ENCODE measurements around the gene NXPE4. TPM values are rescaled to one million over a fixed set of nuclear protein-coding genes. Genes with fewer than 3 reads are reported as not detected.
"Not testable (repeated sequence)": the region's sequence is repeated elsewhere in the genome, so short reads cannot be mapped to it uniquely, and the experiment has no call there.

Gene NXPE4
- total and polyA plus RNA-seq, 10 donors, result 0.07 to 0.28 (median 0.25) TPM; not detected in 7

DNA sequence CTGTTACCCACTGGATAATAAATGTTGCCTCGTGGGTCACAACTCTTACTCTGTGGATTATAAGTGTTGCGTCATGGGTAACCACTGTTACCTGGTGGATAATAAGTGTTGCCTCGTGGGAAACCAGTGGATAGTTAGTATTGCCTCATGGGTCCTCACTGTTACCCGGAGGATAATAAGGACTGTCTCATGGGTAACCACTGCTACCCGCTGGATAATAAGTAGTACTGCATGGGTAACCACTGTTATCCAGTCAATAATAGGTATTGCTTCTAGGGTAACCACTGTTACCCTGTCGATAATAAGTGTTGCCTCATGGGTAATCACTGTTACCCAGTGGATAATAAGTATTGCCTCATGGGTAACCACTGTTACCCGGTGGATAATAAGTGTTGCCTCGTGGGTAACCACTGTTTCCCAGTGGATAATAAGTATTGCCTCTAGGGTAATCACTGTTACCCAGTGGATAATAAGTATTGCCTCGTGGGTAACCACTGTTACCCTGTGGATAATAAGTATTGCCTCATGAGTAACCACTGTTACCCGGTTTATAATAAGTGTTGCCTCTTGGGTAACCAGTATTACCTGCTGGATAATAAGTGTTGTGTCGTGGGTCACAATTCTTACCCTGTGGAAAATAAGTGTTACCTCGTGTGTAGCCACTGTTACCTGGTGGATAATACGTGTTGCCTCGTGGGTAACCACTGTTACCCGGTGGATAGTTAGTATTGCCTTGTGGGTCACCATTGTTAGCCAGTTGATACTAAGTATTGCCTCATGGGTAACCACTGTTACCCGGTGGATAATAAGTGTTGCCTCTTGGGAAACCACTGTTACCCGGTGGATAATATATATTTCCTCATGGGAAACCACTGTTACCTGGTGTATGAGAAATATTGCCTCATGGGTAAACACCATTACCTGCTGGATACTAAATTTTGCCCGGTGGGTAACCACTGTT lies 15.7 kb upstream of the NXPE4 start:
- no peak for DNase-seq
- H3K4me1 ChIP-seq, result no peaks in the 10 kb centered on the region
- peaks cover 0 to 48% (median 13%) of the 10 kb centered on the region in 8 donors for H3K9me3 ChIP-seq
- H3K27ac ChIP-seq, result no peak overlapping the region
- intact Hi-C loops (cut with DNase I; ENCODE audit: low total_unique reads), result no loop called here
- no peak overlapping the region for H3K4me3 ChIP-seq
- no peaks in the 10 kb centered on the region for H3K36me3 ChIP-seq
- 81 to 94% (median 84%) methylated on average over 18 of the region's 18 CpGs for WGBS, 5 donors
- H3K27me3 ChIP-seq (replicated peaks in 1 of 7), result no peaks in the 10 kb centered on the region
- TF ChIP-seq, protein P1, sequence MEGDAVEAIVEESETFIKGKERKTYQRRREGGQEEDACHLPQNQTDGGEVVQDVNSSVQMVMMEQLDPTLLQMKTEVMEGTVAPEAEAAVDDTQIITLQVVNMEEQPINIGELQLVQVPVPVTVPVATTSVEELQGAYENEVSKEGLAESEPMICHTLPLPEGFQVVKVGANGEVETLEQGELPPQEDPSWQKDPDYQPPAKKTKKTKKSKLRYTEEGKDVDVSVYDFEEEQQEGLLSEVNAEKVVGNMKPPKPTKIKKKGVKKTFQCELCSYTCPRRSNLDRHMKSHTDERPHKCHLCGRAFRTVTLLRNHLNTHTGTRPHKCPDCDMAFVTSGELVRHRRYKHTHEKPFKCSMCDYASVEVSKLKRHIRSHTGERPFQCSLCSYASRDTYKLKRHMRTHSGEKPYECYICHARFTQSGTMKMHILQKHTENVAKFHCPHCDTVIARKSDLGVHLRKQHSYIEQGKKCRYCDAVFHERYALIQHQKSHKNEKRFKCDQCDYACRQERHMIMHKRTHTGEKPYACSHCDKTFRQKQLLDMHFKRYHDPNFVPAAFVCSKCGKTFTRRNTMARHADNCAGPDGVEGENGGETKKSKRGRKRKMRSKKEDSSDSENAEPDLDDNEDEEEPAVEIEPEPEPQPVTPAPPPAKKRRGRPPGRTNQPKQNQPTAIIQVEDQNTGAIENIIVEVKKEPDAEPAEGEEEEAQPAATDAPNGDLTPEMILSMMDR (IDR thresholded peaks at IDR 0.05 in 8 of 11, conservative IDR thresholded peaks at IDR 0.05 in 3 of 11), result peak in 2 of 11 experiments; percentile 10 to 19
- TF ChIP-seq POLR2AphosphoS5 (IDR thresholded peaks at IDR 0.05) (no peak), POLR2A (IDR thresholded peaks at IDR 0.05) (no peak)

DNA sequence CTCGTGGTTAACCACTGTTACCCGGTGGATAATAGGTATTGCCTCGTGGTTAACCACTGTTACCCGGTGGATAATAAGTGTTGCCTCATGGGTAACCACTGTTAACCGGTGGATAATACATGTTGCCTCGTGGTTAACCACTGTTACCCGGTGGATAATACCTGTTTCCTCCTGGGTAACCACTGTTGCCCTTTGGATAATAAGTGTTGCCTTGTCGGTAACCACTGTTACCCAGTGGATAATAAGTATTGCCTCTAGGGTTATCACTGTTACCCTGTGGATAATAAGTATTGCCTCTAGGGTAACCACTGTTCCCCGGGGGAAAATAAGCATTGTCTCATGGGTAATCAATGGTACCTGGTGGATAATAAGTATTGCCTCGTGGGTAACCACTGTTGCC lies 15.0 kb upstream of the NXPE4 start:
- no peaks in the 10 kb centered on the region for H3K27me3 ChIP-seq (replicated peaks in 1 of 7)
- H3K27ac ChIP-seq, result no peak overlapping the region
- TF ChIP-seq, protein P1 (IDR thresholded peaks at IDR 0.05 in 8 of 11, conservative IDR thresholded peaks at IDR 0.05 in 3 of 11), result no peak
- TF ChIP-seq POLR2A (IDR thresholded peaks at IDR 0.05) (no peak), POLR2AphosphoS5 (IDR thresholded peaks at IDR 0.05) (no peak)
- WGBS, 5 donors, result 59 to 80% (median 71%) methylated on average over 10 of the region's 10 CpGs
- H3K9me3 ChIP-seq, result peaks cover 0 to 55% (median 14%) of the 10 kb centered on the region in 8 donors
- intact Hi-C loops (cut with DNase I; ENCODE audit: low total_unique reads), result no loop called here
- DNase-seq, result no peak
- no peak overlapping the region for H3K4me3 ChIP-seq
- no peaks in the 10 kb centered on the region for H3K36me3 ChIP-seq
- H3K4me1 ChIP-seq, result no peaks in the 10 kb centered on the region

DNA sequence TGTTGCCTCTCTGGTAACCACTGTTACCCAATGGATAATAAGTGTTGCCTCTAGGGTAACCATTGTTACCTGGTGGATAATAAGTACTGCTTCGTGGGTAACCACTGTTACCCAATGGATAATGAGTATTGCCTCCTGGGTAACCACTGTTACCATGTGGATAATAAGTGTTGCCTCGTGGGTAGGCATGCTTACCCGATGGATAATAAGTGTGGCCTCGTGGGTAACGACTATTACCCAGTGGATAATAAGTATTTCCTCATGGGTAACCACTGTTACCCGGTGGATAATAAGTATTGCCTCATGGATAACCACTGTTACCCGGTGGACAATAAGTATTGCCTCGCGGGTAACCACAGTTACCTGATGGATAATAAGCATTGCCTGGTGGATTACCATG lies 13.8 kb upstream of the NXPE4 start:
- WGBS, 5 donors, result 89 to 97% (median 93%) methylated on average over 9 of the region's 9 CpGs

DNA sequence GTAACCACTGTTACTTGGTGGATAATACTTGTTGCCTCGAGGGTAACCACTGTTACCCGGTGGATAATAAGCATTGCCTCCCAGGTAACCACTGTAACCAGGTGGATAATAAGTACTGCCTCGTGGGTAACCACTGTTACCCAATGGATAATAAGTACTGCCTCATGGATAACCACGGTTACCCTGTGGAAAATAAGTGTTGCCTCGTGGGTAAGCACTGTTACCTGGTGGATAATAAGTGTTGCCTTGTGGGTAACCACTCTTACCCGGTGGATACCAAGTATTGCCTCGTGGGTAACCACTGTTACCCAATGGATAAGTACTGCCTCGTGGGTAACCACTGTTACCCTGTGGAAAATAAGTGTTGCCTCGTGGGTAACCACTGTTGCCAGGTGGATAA lies 13.0 kb upstream of the NXPE4 start:
- WGBS, 5 donors, result 75 to 87% (median 79%) methylated on average over 9 of the region's 9 CpGs
- not testable (repeated sequence) for H3K4me1 ChIP-seq; H3K36me3 ChIP-seq; H3K27ac ChIP-seq; H3K27me3 ChIP-seq (replicated peaks in 1 of 7); DNase-seq; H3K4me3 ChIP-seq
- H3K9me3 ChIP-seq, result peaks cover 0 to 52% (median 15%) of the 10 kb centered on the region in 8 donors
- intact Hi-C loops (cut with DNase I; ENCODE audit: low total_unique reads), result loop anchor here (10.0 kb wide), 1 partner anchor 334 kb away; no protein-coding TSS in a partner anchor

More for the DNA sequence above, 13.8 kb upstream of the NXPE4 start:
- Histone ChIP-seq H3K4me3 (no peak overlapping the region), H3K9me3 (peaks cover 0 to 52% (median 15%) of the 10 kb centered on the region in 8 donors), H3K27me3 (replicated peaks in 1 of 7) (no peaks in the 10 kb centered on the region), H3K27ac (no peak overlapping the region), H3K36me3 (no peaks in the 10 kb centered on the region), H3K4me1 (no peaks in the 10 kb centered on the region)
- intact Hi-C loops (cut with DNase I; ENCODE audit: low total_unique reads), result loop anchor here (10.0 kb wide), 1 partner anchor 335 kb away; no protein-coding TSS in a partner anchor
- no peak for DNase-seq
- no peak for TF ChIP-seq POLR2A (IDR thresholded peaks at IDR 0.05)
- TF ChIP-seq, protein P1 (IDR thresholded peaks at IDR 0.05 in 8 of 11, conservative IDR thresholded peaks at IDR 0.05 in 3 of 11), result no peak
- TF ChIP-seq POLR2AphosphoS5 (IDR thresholded peaks at IDR 0.05), result no peak

Measured in spleen (tissue), 11 donors.